Activated CD8-positive, alpha-beta T cell treated with anti-CD3 and anti-CD28 coated beads for 36 hours (primary cell): ENCODE data around the gene GRM4. TPM values are rescaled to one million over a fixed set of nuclear protein-coding genes. Genes with fewer than 3 reads are reported as not detected.
A peak's percentile ranks its signal among the peaks of the same experiment; 100 is the strongest.

Source experiments
- ATAC-seq: fragments of 200-7000 bp; cut with Tn5 transposase; one replicate; pipeline ENCODE4 v1.10.0; 2021; ENCODE audit warnings: mild to moderate bottlenecking, moderate library complexity
- CTCF ChIA-PET: fragments of 350-600 bp; sonication (Branson Sonifier 250); formaldehyde crosslinking; loops from one replicate; lab custom pipeline; 2021; ENCODE audit warnings: antibody characterized with exemption; lab: Charles Lee
- POLR2A ChIA-PET: fragments of 350-600 bp; sonication (Branson Sonifier 250); formaldehyde crosslinking; loops from one replicate; lab custom pipeline; 2021; ENCODE audit warnings: antibody characterized with exemption; lab: Charles Lee
- DNase-seq: peaks from one replicate; pipeline ENCODE4 v3.0.0-alpha.2; 2020
- H3K27ac Mint-ChIP-seq: one replicate; pipeline ENCODE4 v1.8.0; 2021; ENCODE audit warnings: mild to moderate bottlenecking, mixed read lengths
- H3K27me3 Mint-ChIP-seq: one replicate; pipeline ENCODE4 v1.8.0; 2021; ENCODE audit warnings: mixed read lengths
- H3K36me3 Mint-ChIP-seq: one replicate; pipeline ENCODE4 v1.8.0; 2021; ENCODE audit warnings: low read depth, mixed read lengths
- H3K4me1 Mint-ChIP-seq: one replicate; pipeline ENCODE4 v1.8.0; 2021; ENCODE audit warnings: low read depth, mixed read lengths
- H3K4me3 Mint-ChIP-seq: one replicate; pipeline ENCODE4 v1.8.0; 2021; ENCODE audit warnings: mild to moderate bottlenecking, moderate library complexity, mixed read lengths
- H3K9me3 Mint-ChIP-seq: one replicate; pipeline ENCODE4 v1.8.0; 2021; ENCODE audit warnings: mixed read lengths
- intact Hi-C: fragments of 100-400 bp; cut with micrococcal nuclease; formaldehyde crosslinking; loops from one replicate; pipeline ENCODE4 v1.10.0; 2022
- total RNA-seq, 2 experiments: library from RNA; stranded (reverse); gene quantifications; one replicate each; pipeline ENCODE4 v1.2.3, GENCODE V29; 2021
- TF ChIP-seq, protein P1 (sequence below): fragments of 200-600 bp; IDR thresholded peaks from one replicate; pipeline ENCODE4 v1.8.0; 2022; ENCODE audit warnings: antibody characterized with exemption, mild to moderate bottlenecking

Gene GRM4
- total RNA-seq, 2 experiments from 2014 or later: 0.11 to 0.14 TPM

DNA sequence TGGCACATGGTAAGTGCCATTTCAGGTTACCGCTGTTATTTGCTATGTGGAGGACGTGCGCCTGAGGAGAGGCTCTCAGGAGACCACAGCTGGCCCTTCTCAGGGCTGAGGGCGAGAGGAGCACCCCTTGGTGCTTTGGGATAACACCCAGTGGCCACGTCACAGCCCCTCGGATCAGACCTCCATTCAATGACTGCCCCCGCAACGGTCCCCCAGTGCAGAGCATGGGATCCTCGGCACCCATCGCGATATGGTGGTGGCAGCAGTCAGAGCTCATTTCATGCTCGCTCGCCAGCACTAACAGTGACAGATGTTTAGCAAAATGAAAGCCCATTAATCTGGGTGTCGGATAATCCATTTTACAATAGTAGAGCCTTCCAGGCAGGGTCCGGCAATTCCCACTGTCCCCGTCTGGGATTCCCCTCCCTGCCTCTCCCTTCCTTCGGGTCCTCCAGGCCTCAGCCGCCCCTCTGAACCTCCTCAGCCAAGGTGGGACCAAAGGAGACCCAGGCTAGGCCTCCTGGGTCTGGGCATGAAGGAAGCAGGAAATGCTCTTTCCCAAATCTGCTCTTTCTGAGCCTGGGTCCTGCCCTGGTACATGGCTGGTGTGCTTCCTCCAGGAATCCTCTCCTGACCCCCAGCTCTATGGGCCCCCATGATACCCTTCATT is 117.1 kb downstream of the GRM4 start:
- Mint-ChIP-seq H3K4me1 (no peaks in the 10 kb centered on the region), H3K27me3 (no peaks in the 10 kb centered on the region), H3K27ac (no peak overlapping the region), H3K36me3 (no peaks in the 10 kb centered on the region), H3K4me3 (no peak overlapping the region), H3K9me3 (no peaks in the 10 kb centered on the region)
- DNase-seq: no peak
- ChIA-PET POLR2A (no interaction called here), CTCF (interaction anchor here (0.8 to 5.3 kb wide), 6 partner anchors 25 to 258 kb away, joined by 3 to 132 read pairs (median 4); no protein-coding TSS in a partner anchor)
- no peak for ATAC-seq
- TF ChIP-seq, protein P1, sequence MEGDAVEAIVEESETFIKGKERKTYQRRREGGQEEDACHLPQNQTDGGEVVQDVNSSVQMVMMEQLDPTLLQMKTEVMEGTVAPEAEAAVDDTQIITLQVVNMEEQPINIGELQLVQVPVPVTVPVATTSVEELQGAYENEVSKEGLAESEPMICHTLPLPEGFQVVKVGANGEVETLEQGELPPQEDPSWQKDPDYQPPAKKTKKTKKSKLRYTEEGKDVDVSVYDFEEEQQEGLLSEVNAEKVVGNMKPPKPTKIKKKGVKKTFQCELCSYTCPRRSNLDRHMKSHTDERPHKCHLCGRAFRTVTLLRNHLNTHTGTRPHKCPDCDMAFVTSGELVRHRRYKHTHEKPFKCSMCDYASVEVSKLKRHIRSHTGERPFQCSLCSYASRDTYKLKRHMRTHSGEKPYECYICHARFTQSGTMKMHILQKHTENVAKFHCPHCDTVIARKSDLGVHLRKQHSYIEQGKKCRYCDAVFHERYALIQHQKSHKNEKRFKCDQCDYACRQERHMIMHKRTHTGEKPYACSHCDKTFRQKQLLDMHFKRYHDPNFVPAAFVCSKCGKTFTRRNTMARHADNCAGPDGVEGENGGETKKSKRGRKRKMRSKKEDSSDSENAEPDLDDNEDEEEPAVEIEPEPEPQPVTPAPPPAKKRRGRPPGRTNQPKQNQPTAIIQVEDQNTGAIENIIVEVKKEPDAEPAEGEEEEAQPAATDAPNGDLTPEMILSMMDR: no peak
- intact Hi-C loops: loop anchor here (5.0 to 10.0 kb wide), 2 partner anchors 174 to 257 kb away; no protein-coding TSS in a partner anchor

DNA sequence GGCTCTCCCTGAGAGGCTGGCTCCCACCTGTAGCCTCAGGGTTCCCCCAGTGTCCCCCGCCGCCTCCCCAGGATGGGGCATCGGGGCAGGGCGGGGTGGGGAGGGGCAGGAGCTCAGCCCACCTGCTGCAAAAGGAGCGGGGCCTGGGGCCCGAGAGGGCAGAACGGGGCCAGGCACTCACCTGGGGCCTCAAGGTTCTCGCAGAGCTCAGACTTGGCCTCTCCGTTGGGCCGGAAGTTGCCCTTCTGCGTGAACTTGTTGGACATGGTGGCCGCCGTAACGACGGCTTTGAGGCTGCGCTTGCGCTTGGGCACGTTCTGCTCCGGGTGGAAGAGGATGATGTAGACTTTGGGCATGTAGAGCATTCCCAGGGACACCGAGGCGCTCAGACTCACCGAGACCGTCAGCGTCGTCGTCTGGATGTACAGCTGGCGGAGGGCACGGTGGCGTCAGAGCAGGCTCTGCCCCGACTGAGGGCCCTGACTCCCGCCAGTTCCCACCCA is 117.9 kb downstream of the GRM4 start:
- no peaks in the 10 kb centered on the region for H3K4me1 Mint-ChIP-seq
- ATAC-seq (no peak), DNase-seq (no peak)
- ChIA-PET POLR2A (no interaction called here), CTCF (interaction anchor here (0.7 to 5.3 kb wide), 36 partner anchors 9 to 317 kb away, joined by 3 to 132 read pairs (median 4); partner anchors contain the start of genes IP6K3 and UQCC2)
- no peak overlapping the region for H3K27ac Mint-ChIP-seq
- intact Hi-C loops: loop anchor here (5.0 to 10.0 kb wide), 2 partner anchors 173 to 256 kb away; no protein-coding TSS in a partner anchor
- no peaks in the 10 kb centered on the region for H3K36me3 Mint-ChIP-seq
- H3K4me3 Mint-ChIP-seq: no peak overlapping the region
- H3K9me3 Mint-ChIP-seq: no peaks in the 10 kb centered on the region
- H3K27me3 Mint-ChIP-seq: no peaks in the 10 kb centered on the region
- TF ChIP-seq, protein P1: peak; percentile 44

DNA sequence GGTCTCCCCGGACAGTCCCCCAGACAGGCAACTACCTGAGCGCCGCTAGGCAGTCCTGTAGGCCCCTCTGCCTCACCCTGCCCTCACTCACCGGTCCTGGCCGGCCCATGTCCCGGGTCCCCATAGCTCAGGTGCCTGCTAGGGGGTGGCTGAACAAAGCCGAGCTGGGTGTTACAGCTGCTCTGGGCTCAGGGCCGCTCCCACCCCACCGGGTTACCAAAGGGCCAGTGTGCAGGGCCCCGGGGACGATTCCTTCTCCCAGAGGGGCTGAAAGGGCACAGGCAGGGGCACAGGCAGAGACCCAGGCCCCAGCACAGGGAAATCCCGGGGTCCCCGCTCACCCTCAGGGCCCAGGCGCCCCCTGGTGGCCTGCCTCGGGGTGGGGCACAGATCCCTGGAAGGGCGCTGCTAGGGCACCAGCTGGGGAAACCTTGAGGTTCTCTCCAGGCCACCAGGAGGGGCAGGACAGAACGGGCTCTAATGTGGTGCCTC is 118.4 kb downstream of the GRM4 start:
- Mint-ChIP-seq H3K4me3 (no peak overlapping the region), H3K4me1 (no peaks in the 10 kb centered on the region), H3K27me3 (no peaks in the 10 kb centered on the region), H3K27ac (no peak overlapping the region), H3K36me3 (no peaks in the 10 kb centered on the region), H3K9me3 (no peaks in the 10 kb centered on the region)
- intact Hi-C loops: loop anchor here (5.0 to 10.0 kb wide), 2 partner anchors 173 to 255 kb away; no protein-coding TSS in a partner anchor
- ATAC-seq (peak; percentile 68), DNase-seq (peak; percentile 71)
- POLR2A ChIA-PET: interaction anchor here (0.6 kb wide), 1 partner anchor 278 kb away, joined by 4 read pairs; no protein-coding TSS in a partner anchor
- CTCF ChIA-PET: interaction anchor here (0.7 to 5.3 kb wide), 38 partner anchors 9 to 327 kb away, joined by 3 to 132 read pairs (median 4); partner anchors contain the start of genes IP6K3 and UQCC2
- TF ChIP-seq, protein P1: peak; percentile 96

DNA sequence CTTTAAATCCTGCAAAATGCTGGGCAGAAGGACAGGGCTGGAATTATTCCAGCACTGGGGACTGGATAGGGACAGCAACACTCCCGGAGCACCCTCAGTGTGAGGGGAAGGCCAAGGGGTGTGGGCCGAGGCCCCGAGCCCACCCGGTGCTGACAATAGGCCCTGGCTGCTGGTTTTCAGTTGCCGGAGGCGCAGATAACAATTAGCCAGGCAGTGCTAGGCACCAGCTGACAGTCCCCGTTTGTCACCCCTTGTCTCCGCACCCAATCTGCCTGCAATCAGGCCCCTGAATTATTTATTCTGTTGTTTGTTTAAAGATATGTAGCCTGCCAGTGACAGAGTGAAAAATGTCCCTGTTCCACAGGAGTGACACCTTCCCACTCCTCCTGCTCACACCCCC is 120.0 kb downstream of the GRM4 start:
- Mint-ChIP-seq H3K27ac (no peak overlapping the region), H3K27me3 (no peaks in the 10 kb centered on the region), H3K4me3 (no peak overlapping the region), H3K9me3 (no peaks in the 10 kb centered on the region), H3K4me1 (no peaks in the 10 kb centered on the region), H3K36me3 (no peaks in the 10 kb centered on the region)
- TF ChIP-seq, protein P1: no peak
- ChIA-PET POLR2A (interaction anchor here (0.5 kb wide), 1 partner anchor 699 kb away, joined by 3 read pairs; no protein-coding TSS in a partner anchor), CTCF (interaction anchor here (1.3 to 5.3 kb wide), 4 partner anchors 9 to 314 kb away, joined by 3 to 132 read pairs (median 10); partner anchors contain the start of gene UQCC2)
- DNase-seq (no peak), ATAC-seq (no peak)
- intact Hi-C loops: loop anchor here (5.0 to 10.0 kb wide), 2 partner anchors 171 to 254 kb away; no protein-coding TSS in a partner anchor
